ENCODE data around the gene SPN. TPM values are rescaled to one million over a fixed set of nuclear protein-coding genes. Genes with fewer than 3 reads are reported as not detected.
"Not testable (repeated sequence)": the region's sequence is repeated elsewhere in the genome, so short reads cannot be mapped to it uniquely, and the experiment has no call there.

The SPN gene
- total RNA-seq, 1 donor from 2014 or later, result 1.5 TPM

GRCh38 chr16:29687755-29688154 is 24.7 kb downstream of the SPN start:
- peaks cover 4% of the 10 kb centered on the region for H3K36me3 Mint-ChIP-seq (ENCODE audit: low read depth, unreplicated experiment)
- TF ChIP-seq, protein P1, sequence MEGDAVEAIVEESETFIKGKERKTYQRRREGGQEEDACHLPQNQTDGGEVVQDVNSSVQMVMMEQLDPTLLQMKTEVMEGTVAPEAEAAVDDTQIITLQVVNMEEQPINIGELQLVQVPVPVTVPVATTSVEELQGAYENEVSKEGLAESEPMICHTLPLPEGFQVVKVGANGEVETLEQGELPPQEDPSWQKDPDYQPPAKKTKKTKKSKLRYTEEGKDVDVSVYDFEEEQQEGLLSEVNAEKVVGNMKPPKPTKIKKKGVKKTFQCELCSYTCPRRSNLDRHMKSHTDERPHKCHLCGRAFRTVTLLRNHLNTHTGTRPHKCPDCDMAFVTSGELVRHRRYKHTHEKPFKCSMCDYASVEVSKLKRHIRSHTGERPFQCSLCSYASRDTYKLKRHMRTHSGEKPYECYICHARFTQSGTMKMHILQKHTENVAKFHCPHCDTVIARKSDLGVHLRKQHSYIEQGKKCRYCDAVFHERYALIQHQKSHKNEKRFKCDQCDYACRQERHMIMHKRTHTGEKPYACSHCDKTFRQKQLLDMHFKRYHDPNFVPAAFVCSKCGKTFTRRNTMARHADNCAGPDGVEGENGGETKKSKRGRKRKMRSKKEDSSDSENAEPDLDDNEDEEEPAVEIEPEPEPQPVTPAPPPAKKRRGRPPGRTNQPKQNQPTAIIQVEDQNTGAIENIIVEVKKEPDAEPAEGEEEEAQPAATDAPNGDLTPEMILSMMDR (IDR thresholded peaks at IDR 0.05; ENCODE audit: unreplicated experiment), result no peak
- no peak overlapping the region for H3K4me3 Mint-ChIP-seq (ENCODE audit: unreplicated experiment)
- H3K4me1 Mint-ChIP-seq (ENCODE audit: unreplicated experiment), result peaks cover 9% of the 10 kb centered on the region
- DNase-seq (ENCODE audit: low spot score), result no peak
- no peaks in the 10 kb centered on the region for H3K27me3 Mint-ChIP-seq (ENCODE audit: unreplicated experiment)
- no peaks in the 10 kb centered on the region for H3K9me3 Mint-ChIP-seq (ENCODE audit: unreplicated experiment)
- H3K27ac Mint-ChIP-seq (ENCODE audit: unreplicated experiment), result no peak overlapping the region

GRCh38 chr16:29688172-29688571 is 25.1 kb downstream of the SPN start:
- TF ChIP-seq, protein P1 (IDR thresholded peaks at IDR 0.05; ENCODE audit: unreplicated experiment), result no peak
- Mint-ChIP-seq H3K9me3 (ENCODE audit: unreplicated experiment) (no peaks in the 10 kb centered on the region), H3K4me3 (ENCODE audit: unreplicated experiment) (no peak overlapping the region), H3K36me3 (ENCODE audit: low read depth, unreplicated experiment) (peaks cover 4% of the 10 kb centered on the region), H3K27me3 (ENCODE audit: unreplicated experiment) (no peaks in the 10 kb centered on the region), H3K27ac (ENCODE audit: unreplicated experiment) (no peak overlapping the region), H3K4me1 (ENCODE audit: unreplicated experiment) (peaks cover 9% of the 10 kb centered on the region)
- no peak for DNase-seq (ENCODE audit: low spot score)

GRCh38 chr16:29689490-29690351 is 26.7 kb downstream of the SPN start:
- H3K27ac Mint-ChIP-seq (ENCODE audit: unreplicated experiment), result peak overlapping the region; percentile 17
- H3K36me3 Mint-ChIP-seq (ENCODE audit: low read depth, unreplicated experiment); H3K4me1 Mint-ChIP-seq (ENCODE audit: unreplicated experiment); H3K9me3 Mint-ChIP-seq (ENCODE audit: unreplicated experiment); H3K27me3 Mint-ChIP-seq (ENCODE audit: unreplicated experiment); H3K4me3 Mint-ChIP-seq (ENCODE audit: unreplicated experiment); DNase-seq (ENCODE audit: low spot score): not testable (repeated sequence)

- H3K4me3 Mint-ChIP-seq (ENCODE audit: unreplicated experiment); H3K4me1 Mint-ChIP-seq (ENCODE audit: unreplicated experiment); H3K27ac Mint-ChIP-seq (ENCODE audit: unreplicated experiment); H3K27me3 Mint-ChIP-seq (ENCODE audit: unreplicated experiment); DNase-seq (ENCODE audit: low spot score); H3K9me3 Mint-ChIP-seq (ENCODE audit: unreplicated experiment): not testable (repeated sequence)
- peaks cover 11% of the 10 kb centered on the region for H3K36me3 Mint-ChIP-seq (ENCODE audit: low read depth, unreplicated experiment)
Observed at GRCh38 chr16:29692606-29693005, 29.6 kb downstream of the SPN start.

GRCh38 chr16:29694384-29695195 is 31.5 kb downstream of the SPN start:
- TF ChIP-seq, protein P1 (IDR thresholded peaks at IDR 0.05; ENCODE audit: unreplicated experiment), result no peak
- DNase-seq (ENCODE audit: low spot score), result no peak
- H3K36me3 Mint-ChIP-seq (ENCODE audit: low read depth, unreplicated experiment), result peaks cover 20% of the 10 kb centered on the region
- no peak overlapping the region for H3K4me3 Mint-ChIP-seq (ENCODE audit: unreplicated experiment)
- H3K9me3 Mint-ChIP-seq (ENCODE audit: unreplicated experiment), result peaks cover 7% of the 10 kb centered on the region
- H3K4me1 Mint-ChIP-seq (ENCODE audit: unreplicated experiment), result no peaks in the 10 kb centered on the region
- H3K27me3 Mint-ChIP-seq (ENCODE audit: unreplicated experiment), result peaks cover 11% of the 10 kb centered on the region
- no peak overlapping the region for H3K27ac Mint-ChIP-seq (ENCODE audit: unreplicated experiment)

GRCh38 chr16:29695675-29696074 is 32.6 kb downstream of the SPN start:
- not testable (repeated sequence) for H3K4me3 Mint-ChIP-seq (ENCODE audit: unreplicated experiment); H3K9me3 Mint-ChIP-seq (ENCODE audit: unreplicated experiment); H3K4me1 Mint-ChIP-seq (ENCODE audit: unreplicated experiment); DNase-seq (ENCODE audit: low spot score); H3K27ac Mint-ChIP-seq (ENCODE audit: unreplicated experiment)
- Mint-ChIP-seq H3K36me3 (ENCODE audit: low read depth, unreplicated experiment) (peaks cover 16% of the 10 kb centered on the region), H3K27me3 (ENCODE audit: unreplicated experiment) (peaks cover 11% of the 10 kb centered on the region)

Measured in endothelial cell (in vitro differentiated cells).